Parathyroid adenoma (tissue), 2 donors: ENCODE results near the gene CEP89.
"Not testable (repeated sequence)": the region's sequence is repeated elsewhere in the genome, so short reads cannot be mapped to it uniquely, and the experiment has no call there.

Experiments used
- H2AFZ ChIP-seq: fragments of 300-600 bp; sonication (generic); one replicate; pipeline ENCODE4 v1.7.0; 2017; ENCODE audit warnings: antibody characterized with exemption, mild to moderate bottlenecking
- H3K27ac ChIP-seq: fragments of 300-600 bp; sonication (generic); one replicate; pipeline ENCODE4 v1.7.0; 2017
- H3K27me3 ChIP-seq: fragments of 300-600 bp; sonication (generic); one replicate; pipeline ENCODE4 v1.7.0; 2017; ENCODE audit warnings: low read length; ENCODE audit not compliant: control insufficient read depth, insufficient read depth
- H3K36me3 ChIP-seq: fragments of 300-600 bp; sonication (generic); one replicate; pipeline ENCODE4 v1.7.0; 2017; ENCODE audit warnings: low read length; ENCODE audit not compliant: control insufficient read depth, insufficient read depth
- H3K4me1 ChIP-seq: fragments of 300-600 bp; sonication (generic); one replicate; pipeline ENCODE4 v1.7.0; 2017; ENCODE audit warnings: control low read depth
- H3K4me2 ChIP-seq: fragments of 300-600 bp; sonication (generic); one replicate; pipeline ENCODE4 v1.7.0; 2017; ENCODE audit warnings: low read length
- H3K4me3 ChIP-seq: fragments of 300-600 bp; sonication (generic); one replicate; pipeline ENCODE4 v1.7.0; 2017; ENCODE audit warnings: low read depth, low read length
- H3K79me2 ChIP-seq: fragments of 300-600 bp; sonication (generic); one replicate; pipeline ENCODE4 v1.7.0; 2017; ENCODE audit warnings: control low read depth
- H3K9ac ChIP-seq: fragments of 300-600 bp; sonication (generic); one replicate; pipeline ENCODE4 v1.7.0; 2017; ENCODE audit warnings: mild to moderate bottlenecking
- H3K9me3 ChIP-seq: fragments of 300-600 bp; sonication (generic); one replicate; pipeline ENCODE4 v1.7.0; 2017; ENCODE audit warnings: low read length; ENCODE audit not compliant: control insufficient read depth
- CTCF ChIP-seq: fragments of 300-600 bp; sonication (generic); IDR thresholded peaks from one replicate; pipeline ENCODE4 v1.7.0; 2017; ENCODE audit warnings: antibody characterized with exemption, mild to moderate bottlenecking
- donor health status: primary hyperparathyroidism.

CEP89 gene

GRCh38 chr19:32868206-32868950 lies 103.4 kb downstream of the CEP89 start:
- Histone ChIP-seq H3K9ac (no peak overlapping the region), H3K9me3 (no peaks in the 10 kb centered on the region), H2AFZ (no peak overlapping the region), H3K4me2 (no peak overlapping the region), H3K4me3 (no peak overlapping the region), H3K27me3 (no peaks in the 10 kb centered on the region), H3K36me3 (no peaks in the 10 kb centered on the region), H3K79me2 (no peaks in the 10 kb centered on the region), H3K4me1 (no peaks in the 10 kb centered on the region), H3K27ac (no peak overlapping the region)
- no peak for TF ChIP-seq CTCF

DNA sequence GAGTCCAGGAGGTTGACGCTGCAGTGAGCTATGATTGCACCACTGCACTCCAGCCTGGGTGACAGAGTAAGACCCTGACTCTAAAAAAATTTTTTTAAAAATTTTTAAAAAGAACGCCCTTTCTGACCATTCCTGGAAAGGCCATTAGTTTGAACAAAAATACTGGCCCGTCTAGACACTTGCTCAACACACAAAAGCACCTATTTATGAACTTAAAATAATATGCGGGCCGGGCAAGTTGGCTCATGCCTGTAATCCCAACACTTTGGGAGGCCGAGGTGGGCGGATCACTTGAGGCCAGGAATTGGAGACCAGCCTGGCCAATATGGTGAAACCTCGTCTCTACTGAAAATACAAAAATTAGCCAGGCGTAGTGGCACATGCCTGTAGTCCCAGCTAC lies 104.3 kb downstream of the CEP89 start:
- not testable (repeated sequence) for H2AFZ ChIP-seq, H3K4me1 ChIP-seq, H3K79me2 ChIP-seq, H3K36me3 ChIP-seq, H3K27me3 ChIP-seq, H3K4me2 ChIP-seq, H3K9ac ChIP-seq, H3K27ac ChIP-seq, H3K9me3 ChIP-seq, H3K4me3 ChIP-seq

DNA sequence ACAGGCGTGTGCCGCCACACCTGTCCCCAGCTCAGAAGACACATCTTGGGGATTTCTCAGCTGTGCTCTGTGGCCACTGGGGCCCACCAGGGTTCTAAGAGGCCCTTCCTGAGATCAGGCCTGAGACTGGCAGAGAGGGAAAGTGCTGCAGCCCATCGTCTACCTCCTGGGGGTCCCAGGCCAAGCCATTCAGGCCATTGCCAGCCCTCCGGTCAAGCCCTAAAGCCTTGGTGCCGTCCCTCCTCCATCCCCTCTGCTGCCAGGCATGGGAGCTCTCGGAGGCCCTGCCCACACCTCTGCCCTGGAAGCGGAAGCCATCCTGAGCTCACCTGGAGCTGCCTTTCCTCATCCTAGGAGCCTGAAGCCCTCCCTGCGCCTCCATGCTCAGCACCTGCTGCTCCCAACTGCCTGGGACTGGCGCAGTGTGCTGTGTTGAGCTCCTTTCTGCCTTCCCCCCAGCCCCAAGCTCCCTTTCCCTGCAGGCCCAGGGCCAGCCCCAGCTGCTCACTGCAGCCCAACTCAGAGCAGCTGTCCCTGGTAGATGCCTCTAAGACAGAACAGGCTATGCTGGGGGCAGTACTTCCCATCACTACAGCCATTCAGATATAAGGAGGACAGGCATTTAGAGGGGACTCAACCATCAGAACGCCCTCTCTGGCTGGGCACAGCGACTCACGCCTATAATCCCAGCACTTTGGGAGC lies 105.0 kb downstream of the CEP89 start:
- Histone ChIP-seq H2AFZ (no peak overlapping the region), H3K79me2 (no peaks in the 10 kb centered on the region), H3K9ac (no peak overlapping the region), H3K9me3 (no peaks in the 10 kb centered on the region), H3K4me3 (no peak overlapping the region), H3K27me3 (no peaks in the 10 kb centered on the region), H3K4me1 (no peaks in the 10 kb centered on the region), H3K36me3 (no peaks in the 10 kb centered on the region), H3K27ac (no peak overlapping the region), H3K4me2 (no peak overlapping the region)
- no peak for TF ChIP-seq CTCF

- no peaks in the 10 kb centered on the region for H3K79me2 ChIP-seq
- no peak overlapping the region for H2AFZ ChIP-seq
These were observed 105.7 kb downstream of the CEP89 start for GRCh38 chr19:32866061-32866460.

More at GRCh38 chr19:32866061-32866460, 105.7 kb downstream of the CEP89 start:
- no peak for TF ChIP-seq CTCF
- Histone ChIP-seq H3K36me3 (no peaks in the 10 kb centered on the region), H3K27me3 (no peaks in the 10 kb centered on the region), H3K4me2 (no peak overlapping the region), H3K4me1 (no peaks in the 10 kb centered on the region), H3K4me3 (no peak overlapping the region), H3K9ac (no peak overlapping the region), H3K9me3 (no peaks in the 10 kb centered on the region), H3K27ac (no peak overlapping the region)
